Prostate gland (tissue), 2 donors: Measurements from ENCODE around the gene C16orf96.

Experiments used
- POLR2A ChIP-seq: fragments of 450-650 bp; IDR thresholded peaks from one replicate; pipeline ENCODE4 v1.6.1; 2016; ENCODE audit warnings: antibody characterized with exemption, mild to moderate bottlenecking
- POLR2AphosphoS5 ChIP-seq: sonication (generic); formaldehyde crosslinking; IDR thresholded peaks from one replicate; pipeline ENCODE4 v1.6.1; 2017; ENCODE audit warnings: antibody characterized with exemption
- TF ChIP-seq, protein P1 (sequence below), 4 experiments: fragments of 200-600 bp in 2 of 4; fragments of 450-650 bp in 2 of 4; sonication (generic) in 2 of 4; IDR thresholded peaks; 1 replicate in 3 of 4; 2 replicates in 1 of 4; pipeline ENCODE4 v1.5.1; 2016 to 2019; ENCODE audit warnings: antibody characterized with exemption in 4 of 4, mild to moderate bottlenecking in 2 of 4, moderate library complexity in 2 of 4

DNA sequence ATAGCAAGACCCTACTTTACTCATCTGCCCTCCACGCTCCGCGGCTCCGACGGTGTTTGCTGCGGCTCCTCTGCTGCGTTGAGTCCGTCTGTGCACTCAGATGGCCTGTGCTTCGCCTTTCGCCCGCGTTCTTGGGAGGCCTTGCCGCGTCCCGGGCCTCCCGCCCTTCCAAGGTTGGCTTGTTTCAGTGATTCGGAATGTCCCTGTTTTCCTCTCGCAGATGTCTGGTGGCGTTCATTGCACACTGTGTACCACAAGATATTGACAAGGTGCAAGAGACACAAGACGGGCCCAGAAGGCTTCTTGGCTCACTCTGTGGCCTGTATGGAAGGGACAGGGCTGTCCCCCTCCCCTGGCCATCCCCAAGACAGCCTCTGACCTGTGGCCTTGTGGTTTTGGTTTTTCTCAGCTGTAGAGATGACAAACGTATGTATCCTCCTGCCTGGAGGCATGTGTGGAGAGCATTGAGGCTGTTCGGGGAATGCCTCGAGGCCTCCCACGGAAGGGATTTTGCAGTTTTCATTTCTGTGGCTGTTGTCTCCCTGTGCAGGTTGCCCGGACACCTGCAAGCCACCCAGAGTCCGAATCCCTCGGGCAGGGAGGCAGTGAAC lies 83.9 kb downstream of the C16orf96 start:
- TF ChIP-seq POLR2AphosphoS5 (no peak), POLR2A (no peak)
- TF ChIP-seq, protein P1, sequence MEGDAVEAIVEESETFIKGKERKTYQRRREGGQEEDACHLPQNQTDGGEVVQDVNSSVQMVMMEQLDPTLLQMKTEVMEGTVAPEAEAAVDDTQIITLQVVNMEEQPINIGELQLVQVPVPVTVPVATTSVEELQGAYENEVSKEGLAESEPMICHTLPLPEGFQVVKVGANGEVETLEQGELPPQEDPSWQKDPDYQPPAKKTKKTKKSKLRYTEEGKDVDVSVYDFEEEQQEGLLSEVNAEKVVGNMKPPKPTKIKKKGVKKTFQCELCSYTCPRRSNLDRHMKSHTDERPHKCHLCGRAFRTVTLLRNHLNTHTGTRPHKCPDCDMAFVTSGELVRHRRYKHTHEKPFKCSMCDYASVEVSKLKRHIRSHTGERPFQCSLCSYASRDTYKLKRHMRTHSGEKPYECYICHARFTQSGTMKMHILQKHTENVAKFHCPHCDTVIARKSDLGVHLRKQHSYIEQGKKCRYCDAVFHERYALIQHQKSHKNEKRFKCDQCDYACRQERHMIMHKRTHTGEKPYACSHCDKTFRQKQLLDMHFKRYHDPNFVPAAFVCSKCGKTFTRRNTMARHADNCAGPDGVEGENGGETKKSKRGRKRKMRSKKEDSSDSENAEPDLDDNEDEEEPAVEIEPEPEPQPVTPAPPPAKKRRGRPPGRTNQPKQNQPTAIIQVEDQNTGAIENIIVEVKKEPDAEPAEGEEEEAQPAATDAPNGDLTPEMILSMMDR (IDR thresholded peaks at IDR 0.05), result no peak
